ENCODE data around the gene ZSCAN22.
A peak's percentile ranks its signal among the peaks of the same experiment; 100 is the strongest.

The ZSCAN22 gene

DNA sequence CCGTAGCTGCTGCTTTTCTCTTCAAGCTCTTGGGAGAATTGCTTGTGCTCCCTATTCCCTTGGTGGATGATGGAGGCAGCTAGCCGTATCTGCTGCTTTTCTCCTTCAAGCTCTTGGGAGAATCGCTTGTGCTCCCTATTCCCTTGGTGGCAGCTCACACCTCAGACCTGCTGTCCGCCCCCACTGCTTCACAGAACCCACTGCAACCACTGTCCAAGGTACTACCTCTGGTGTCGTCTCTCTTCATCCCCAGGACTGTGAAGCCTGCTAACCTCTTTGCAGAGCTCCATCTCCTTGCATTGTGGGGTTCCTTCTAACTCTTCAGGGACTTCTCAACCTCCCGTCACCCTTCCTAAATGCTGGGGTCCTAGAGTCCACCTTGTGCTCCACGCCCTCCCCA is 26.2 kb upstream of the ZSCAN22 start:
- Histone ChIP-seq H3K36me3 (replicated peaks; ENCODE audit: insufficient read depth, low read length) (no peaks in the 10 kb centered on the region), H3K9ac (ENCODE audit: low read length) (no peak overlapping the region), H3K9me3 (replicated peaks; ENCODE audit: insufficient read depth, low read length) (no peaks in the 10 kb centered on the region), H3K4me3 (ENCODE audit: low read length) (no peak overlapping the region), H3K27ac (ENCODE audit: low read length) (no peak overlapping the region), H3K9me2 (replicated peaks; ENCODE audit: insufficient read depth, low read length) (no peaks in the 10 kb centered on the region), H4K20me1 (ENCODE audit: insufficient read depth, low read length) (no peaks in the 10 kb centered on the region), H3K27me3 (replicated peaks; ENCODE audit: insufficient read depth, low read length) (no peaks in the 10 kb centered on the region), H2AFZ (ENCODE audit: low read length) (no peak overlapping the region), H3K79me2 (ENCODE audit: low read length) (peaks cover 3% of the 10 kb centered on the region), H3K4me1 (ENCODE audit: low read length) (no peaks in the 10 kb centered on the region), H3K4me2 (ENCODE audit: low read depth, low read length) (no peak overlapping the region), H3F3A (ENCODE audit: insufficient read depth, low read length) (no peaks in the 10 kb centered on the region)
- TF ChIP-seq, protein P1, sequence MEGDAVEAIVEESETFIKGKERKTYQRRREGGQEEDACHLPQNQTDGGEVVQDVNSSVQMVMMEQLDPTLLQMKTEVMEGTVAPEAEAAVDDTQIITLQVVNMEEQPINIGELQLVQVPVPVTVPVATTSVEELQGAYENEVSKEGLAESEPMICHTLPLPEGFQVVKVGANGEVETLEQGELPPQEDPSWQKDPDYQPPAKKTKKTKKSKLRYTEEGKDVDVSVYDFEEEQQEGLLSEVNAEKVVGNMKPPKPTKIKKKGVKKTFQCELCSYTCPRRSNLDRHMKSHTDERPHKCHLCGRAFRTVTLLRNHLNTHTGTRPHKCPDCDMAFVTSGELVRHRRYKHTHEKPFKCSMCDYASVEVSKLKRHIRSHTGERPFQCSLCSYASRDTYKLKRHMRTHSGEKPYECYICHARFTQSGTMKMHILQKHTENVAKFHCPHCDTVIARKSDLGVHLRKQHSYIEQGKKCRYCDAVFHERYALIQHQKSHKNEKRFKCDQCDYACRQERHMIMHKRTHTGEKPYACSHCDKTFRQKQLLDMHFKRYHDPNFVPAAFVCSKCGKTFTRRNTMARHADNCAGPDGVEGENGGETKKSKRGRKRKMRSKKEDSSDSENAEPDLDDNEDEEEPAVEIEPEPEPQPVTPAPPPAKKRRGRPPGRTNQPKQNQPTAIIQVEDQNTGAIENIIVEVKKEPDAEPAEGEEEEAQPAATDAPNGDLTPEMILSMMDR (IDR thresholded peaks at IDR 0.05; ENCODE audit: low read length), result no peak
- TF ChIP-seq EZH2 (optimal IDR thresholded peaks at IDR 0.05; ENCODE audit: low read depth, low read length) (no peak), EZH2phosphoT487 (IDR thresholded peaks at IDR 0.05; ENCODE audit: low read length) (no peak)
- DNase-seq, result no peak

DNA sequence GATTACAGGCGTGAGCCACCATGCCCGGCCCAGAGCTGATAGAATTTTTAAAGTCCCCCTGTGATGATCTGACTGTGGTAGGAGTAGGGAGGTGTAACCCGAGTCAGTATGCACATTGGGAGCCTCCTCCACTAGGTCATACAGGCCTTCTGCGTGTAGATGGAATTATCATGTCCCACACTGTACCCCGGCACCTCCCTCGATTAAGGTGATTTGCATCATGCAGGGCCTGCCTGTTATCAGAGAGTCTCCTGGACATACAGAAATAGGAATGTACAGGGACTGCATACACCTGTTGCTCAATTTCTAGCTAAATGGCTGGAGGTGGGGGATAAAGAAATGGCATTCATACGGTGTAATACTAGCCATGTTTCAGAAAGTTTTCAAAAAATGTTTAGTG is 22.5 kb upstream of the ZSCAN22 start:
- Histone ChIP-seq H3F3A (ENCODE audit: insufficient read depth, low read length) (no peaks in the 10 kb centered on the region), H3K4me2 (ENCODE audit: low read depth, low read length) (no peak overlapping the region), H3K9me2 (replicated peaks; ENCODE audit: insufficient read depth, low read length) (no peaks in the 10 kb centered on the region), H3K36me3 (replicated peaks; ENCODE audit: insufficient read depth, low read length) (peaks cover 16% of the 10 kb centered on the region; the same call in 1 of the 2 replicates), H3K27me3 (replicated peaks; ENCODE audit: insufficient read depth, low read length) (no peaks in the 10 kb centered on the region), H3K9me3 (replicated peaks; ENCODE audit: insufficient read depth, low read length) (no peaks in the 10 kb centered on the region), H3K9ac (ENCODE audit: low read length) (no peak overlapping the region), H3K4me3 (ENCODE audit: low read length) (no peak overlapping the region), H2AFZ (ENCODE audit: low read length) (peak overlapping the region; percentile 89; the same call in 1 of the 2 replicates), H3K4me1 (ENCODE audit: low read length) (no peaks in the 10 kb centered on the region), H3K27ac (ENCODE audit: low read length) (no peak overlapping the region), H4K20me1 (ENCODE audit: insufficient read depth, low read length) (no peaks in the 10 kb centered on the region), H3K79me2 (ENCODE audit: low read length) (peaks cover 23% of the 10 kb centered on the region)
- TF ChIP-seq EZH2 (optimal IDR thresholded peaks at IDR 0.05; ENCODE audit: low read depth, low read length), result no peak
- DNase-seq, result no peak

DNA sequence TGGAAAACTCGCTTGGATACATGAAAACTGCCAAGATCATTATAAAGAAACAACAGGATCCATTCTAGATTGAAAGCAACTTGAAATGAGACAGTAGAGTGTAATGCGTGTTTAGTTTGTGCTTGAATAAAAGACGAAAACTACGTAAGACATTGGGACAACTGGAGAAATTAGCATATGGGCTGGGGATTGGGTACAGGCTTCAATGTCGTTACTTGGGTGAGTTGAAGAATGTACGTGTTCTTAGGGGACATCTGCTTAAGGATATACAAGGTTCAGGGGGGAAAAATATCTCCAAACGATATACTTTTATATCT is 22.1 kb upstream of the ZSCAN22 start:
- peak overlapping the region; percentile 89 for H2AFZ ChIP-seq (ENCODE audit: low read length)
- H3K9me2 ChIP-seq (replicated peaks; ENCODE audit: insufficient read depth, low read length), result no peaks in the 10 kb centered on the region
- H3K79me2 ChIP-seq (ENCODE audit: low read length), result peaks cover 23% of the 10 kb centered on the region
- no peaks in the 10 kb centered on the region for H3K9me3 ChIP-seq (replicated peaks; ENCODE audit: insufficient read depth, low read length)
- no peaks in the 10 kb centered on the region for H3K4me1 ChIP-seq (ENCODE audit: low read length)
- DNase-seq, result no peak
- H3K9ac ChIP-seq (ENCODE audit: low read length), result no peak overlapping the region
- no peaks in the 10 kb centered on the region for H3K27me3 ChIP-seq (replicated peaks; ENCODE audit: insufficient read depth, low read length)
- H3F3A ChIP-seq (ENCODE audit: insufficient read depth, low read length), result no peaks in the 10 kb centered on the region
- H4K20me1 ChIP-seq (ENCODE audit: insufficient read depth, low read length), result no peaks in the 10 kb centered on the region
- H3K4me2 ChIP-seq (ENCODE audit: low read depth, low read length), result peak overlapping the region; percentile 58
- H3K27ac ChIP-seq (ENCODE audit: low read length), result no peak overlapping the region
- H3K4me3 ChIP-seq (ENCODE audit: low read length), result peak overlapping the region; percentile 78
- TF ChIP-seq EZH2phosphoT487 (IDR thresholded peaks at IDR 0.05; ENCODE audit: low read length), result no peak
- no peak for TF ChIP-seq EZH2 (optimal IDR thresholded peaks at IDR 0.05; ENCODE audit: low read depth, low read length)
- TF ChIP-seq, protein P1 (IDR thresholded peaks at IDR 0.05; ENCODE audit: low read length), result no peak
- H3K36me3 ChIP-seq (replicated peaks; ENCODE audit: insufficient read depth, low read length), result peaks cover 16% of the 10 kb centered on the region; the same call in 1 of the 2 replicates

DNA sequence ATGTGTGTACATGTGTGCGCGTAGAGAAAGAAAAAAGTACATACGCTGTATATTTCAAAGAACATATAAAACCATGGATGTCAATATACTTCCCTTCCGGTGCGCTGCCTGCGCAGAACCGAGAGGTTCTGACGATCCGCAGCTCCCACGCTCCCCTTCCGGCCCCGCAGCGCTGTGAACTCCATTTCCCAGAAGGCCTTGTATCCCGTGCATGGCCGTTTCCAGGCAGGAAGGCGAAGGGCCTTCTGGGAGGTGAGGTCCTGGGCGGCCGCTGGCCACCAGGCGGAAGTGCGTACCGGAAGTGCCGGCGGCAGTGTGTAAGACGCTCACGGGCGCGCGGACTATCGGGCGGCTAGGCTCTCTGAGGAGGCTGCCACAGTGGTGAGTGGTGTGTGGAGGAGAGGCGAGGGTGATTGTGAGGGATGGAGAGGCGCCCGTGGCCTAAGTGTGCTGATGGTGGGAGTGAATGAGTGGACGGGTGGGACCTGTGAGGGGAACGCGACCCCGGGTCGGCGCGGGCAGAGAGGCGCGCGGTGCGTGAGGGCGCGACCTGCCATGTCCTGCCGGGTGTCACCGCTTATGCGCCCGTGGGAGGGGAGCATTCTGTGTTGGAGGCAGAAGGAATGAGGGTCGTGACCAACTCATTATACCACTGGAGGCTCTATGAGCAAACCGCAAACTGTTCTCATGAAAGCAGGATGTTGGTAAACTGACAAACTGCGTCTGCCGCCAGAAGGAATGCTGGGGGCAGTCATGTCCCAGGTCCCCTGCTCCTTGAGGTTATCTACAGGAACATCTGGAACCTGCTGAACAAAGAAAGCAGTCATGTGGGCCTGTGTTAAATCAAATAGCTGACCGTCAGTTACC is 21.5 kb upstream of the ZSCAN22 start, which contains the start of gene ERVK3-1:
TSS of gene ERVK3-1 (plus strand) at position 313 of the 867 bp plus-strand sequence. CDS start 6,792 bp downstream, outside the sequence.
- H3K27me3 ChIP-seq (replicated peaks; ENCODE audit: insufficient read depth, low read length), result no peaks in the 10 kb centered on the region
- peak within 1 kb of the TSS; percentile 78 for H3K4me3 ChIP-seq (ENCODE audit: low read length)
- H3K9me3 ChIP-seq (replicated peaks; ENCODE audit: insufficient read depth, low read length), result no peaks in the 10 kb centered on the region
- H3K4me2 ChIP-seq (ENCODE audit: low read depth, low read length), result peak within 1 kb of the TSS; percentile 78
- H3F3A ChIP-seq (ENCODE audit: insufficient read depth, low read length), result no peaks in the 10 kb centered on the region
- no peaks in the 10 kb centered on the region for H3K4me1 ChIP-seq (ENCODE audit: low read length)
- TF ChIP-seq EZH2phosphoT487 (IDR thresholded peaks at IDR 0.05; ENCODE audit: low read length) (no peak), EZH2 (optimal IDR thresholded peaks at IDR 0.05; ENCODE audit: low read depth, low read length) (no peak)
- TF ChIP-seq, protein P1 (IDR thresholded peaks at IDR 0.05; ENCODE audit: low read length), result no peak
- H3K36me3 ChIP-seq (replicated peaks; ENCODE audit: insufficient read depth, low read length), result peaks cover 16% of the 10 kb centered on the region; the same call in 1 of the 2 replicates
- DNase-seq, result peak; percentile 97
- peaks cover 27% of the 10 kb centered on the region for H3K79me2 ChIP-seq (ENCODE audit: low read length)
- no peaks in the 10 kb centered on the region for H3K9me2 ChIP-seq (replicated peaks; ENCODE audit: insufficient read depth, low read length)
- peak within 1 kb of the TSS; percentile 62 for H3K9ac ChIP-seq (ENCODE audit: low read length)
- H4K20me1 ChIP-seq (ENCODE audit: insufficient read depth, low read length), result no peaks in the 10 kb centered on the region
- peak within 1 kb of the TSS; percentile 89 for H2AFZ ChIP-seq (ENCODE audit: low read length)
- H3K27ac ChIP-seq (ENCODE audit: low read length), result peak within 1 kb of the TSS; percentile 45; the same call in 1 of the 2 replicates
